Ectodermal cell (in vitro differentiated cells): ENCODE measurements around the gene ANXA2R.

ENCODE experiments used
- H3K27ac ChIP-seq: 2 replicates; pipeline ENCODE4 v1.7.0; 2013; ENCODE audit warnings: mild to moderate bottlenecking, low read depth, low read length; ENCODE audit not compliant: insufficient read depth, poor library complexity, severe bottlenecking
- H3K27me3 ChIP-seq: 2 replicates; pipeline ENCODE4 v1.7.0; 2013; ENCODE audit warnings: mild to moderate bottlenecking, low read length; ENCODE audit not compliant: insufficient read depth, control insufficient read depth, poor library complexity, severe bottlenecking
- H3K36me3 ChIP-seq: one replicate; pipeline ENCODE4 v1.7.0; 2013; ENCODE audit warnings: low read length; ENCODE audit not compliant: control insufficient read depth, insufficient read depth
- H3K4me1 ChIP-seq: one replicate; pipeline ENCODE4 v1.7.0; 2013; ENCODE audit warnings: low read length; ENCODE audit not compliant: control insufficient read depth, insufficient read depth
- H3K4me3 ChIP-seq: 2 replicates; pipeline ENCODE4 v1.7.0; 2013; ENCODE audit warnings: low read depth, low read length, control low read depth; ENCODE audit not compliant: insufficient read depth
- H3K9me3 ChIP-seq: 2 replicates; pipeline ENCODE4 v1.7.0; 2013; ENCODE audit warnings: mild to moderate bottlenecking, low read length, moderate library complexity; ENCODE audit not compliant: control insufficient read depth
- WGBS, 2 experiments: methylation state at CpG; one replicate each; pipeline ENCODE4 v1.1.7; 2013; ENCODE audit warnings: missing lambda C conversion rate in 2 of 2; 5-methylcytosine and 5-hydroxymethylcytosine counted together

ANXA2R gene

GRCh38 chr5:43016217-43016779, 23.8 kb downstream of the ANXA2R start:
- no peak overlapping the region for H3K4me3 ChIP-seq
- peaks cover 77% of the 10 kb centered on the region for H3K27me3 ChIP-seq
- WGBS, 2 experiments = 20 to 28% methylated on average over 4 to 5 of the region's 5 CpGs
- H3K4me1 ChIP-seq = peaks cover 7% of the 10 kb centered on the region
- H3K9me3 ChIP-seq = no peaks in the 10 kb centered on the region
- H3K27ac ChIP-seq = no peak overlapping the region
- no peaks in the 10 kb centered on the region for H3K36me3 ChIP-seq

GRCh38 chr5:43014522-43014921, 25.6 kb downstream of the ANXA2R start:
- Histone ChIP-seq H3K27me3 (peaks cover 77% of the 10 kb centered on the region), H3K36me3 (no peaks in the 10 kb centered on the region), H3K4me3 (no peak overlapping the region), H3K9me3 (no peaks in the 10 kb centered on the region), H3K27ac (no peak overlapping the region), H3K4me1 (peaks cover 3% of the 10 kb centered on the region)

- H3K4me1 ChIP-seq = no peaks in the 10 kb centered on the region
- H3K36me3 ChIP-seq = no peaks in the 10 kb centered on the region
- H3K27me3 ChIP-seq = peaks cover 47% of the 10 kb centered on the region
- 85 to 89% methylated on average over 3 of the region's 3 CpGs for WGBS, 2 experiments
- no peaks in the 10 kb centered on the region for H3K9me3 ChIP-seq
- no peak overlapping the region for H3K27ac ChIP-seq
- H3K4me3 ChIP-seq = no peak overlapping the region
These were observed 29.2 kb downstream of the ANXA2R start for GRCh38 chr5:43010935-43011315.

GRCh38 chr5:43008363-43009153, 31.6 kb downstream of the ANXA2R start:
- Histone ChIP-seq H3K27me3 (peaks cover 34% of the 10 kb centered on the region), H3K4me3 (peak overlapping the region; percentile 46), H3K36me3 (no peaks in the 10 kb centered on the region), H3K4me1 (no peaks in the 10 kb centered on the region), H3K9me3 (no peaks in the 10 kb centered on the region), H3K27ac (peak overlapping the region; percentile 62)
- 47 to 49% methylated on average over 35 of the region's 35 CpGs for WGBS, 2 experiments

- Histone ChIP-seq H3K27me3 (peaks cover 35% of the 10 kb centered on the region), H3K27ac (peak overlapping the region; percentile 62), H3K36me3 (no peaks in the 10 kb centered on the region), H3K9me3 (no peaks in the 10 kb centered on the region), H3K4me1 (no peaks in the 10 kb centered on the region), H3K4me3 (peak overlapping the region; percentile 46)
- WGBS, 2 experiments = 41 to 45% methylated on average over 24 to 25 of the region's 25 CpGs
These were observed 32.2 kb downstream of the ANXA2R start for GRCh38 chr5:43007911-43008362.

- Histone ChIP-seq H3K9me3 (no peaks in the 10 kb centered on the region), H3K4me1 (no peaks in the 10 kb centered on the region), H3K27me3 (peaks cover 39% of the 10 kb centered on the region), H3K27ac (peak overlapping the region; percentile 62), H3K4me3 (peak overlapping the region; percentile 46), H3K36me3 (no peaks in the 10 kb centered on the region)
- WGBS, 2 experiments = 63 to 64% methylated on average over 27 of the region's 27 CpGs
These were observed 32.7 kb downstream of the ANXA2R start for GRCh38 chr5:43007246-43007910.

GRCh38 chr5:43006424-43007202, 33.5 kb downstream of the ANXA2R start:
- Histone ChIP-seq H3K4me1 (no peaks in the 10 kb centered on the region), H3K9me3 (no peaks in the 10 kb centered on the region), H3K27ac (no peak overlapping the region), H3K4me3 (no peak overlapping the region), H3K36me3 (no peaks in the 10 kb centered on the region), H3K27me3 (peaks cover 44% of the 10 kb centered on the region)
- 93% methylated on average over 18 of the region's 19 CpGs for WGBS, 2 experiments

GRCh38 chr5:43005031-43005430, 35.1 kb downstream of the ANXA2R start:
- Histone ChIP-seq H3K4me3 (no peak overlapping the region), H3K27ac (no peak overlapping the region), H3K9me3 (no peaks in the 10 kb centered on the region), H3K27me3 (peaks cover 44% of the 10 kb centered on the region), H3K36me3 (no peaks in the 10 kb centered on the region), H3K4me1 (peaks cover 3% of the 10 kb centered on the region)
- WGBS, 2 experiments = 93 to 97% methylated on average over 3 to 4 of the region's 4 CpGs

- Histone ChIP-seq H3K27ac (no peak overlapping the region), H3K27me3 (peaks cover 66% of the 10 kb centered on the region), H3K9me3 (no peaks in the 10 kb centered on the region), H3K36me3 (no peaks in the 10 kb centered on the region), H3K4me3 (no peak overlapping the region), H3K4me1 (peaks cover 6% of the 10 kb centered on the region)
These were observed 38.4 kb downstream of the ANXA2R start for GRCh38 chr5:43001748-43002147.

GRCh38 chr5:43000914-43001313, 39.2 kb downstream of the ANXA2R start:
- Histone ChIP-seq H3K27ac (no peak overlapping the region), H3K4me1 (peaks cover 6% of the 10 kb centered on the region), H3K4me3 (peak overlapping the region; percentile 26), H3K9me3 (no peaks in the 10 kb centered on the region), H3K27me3 (peaks cover 74% of the 10 kb centered on the region), H3K36me3 (no peaks in the 10 kb centered on the region)
- WGBS, 2 experiments = 39 to 54% methylated on average over 6 of the region's 6 CpGs
